ENCODE results near the gene MYBPC3.

- TF ChIP-seq CTCF (IDR thresholded peaks at IDR 0.05) (no peak), POLR2AphosphoS5 (IDR thresholded peaks at IDR 0.05) (no peak)
These were observed 66.3 kb downstream of the MYBPC3 start for GRCh38 chr11:47285969-47286770.
